ENCODE results near the gene BRD2. TPM values are rescaled to one million over a fixed set of nuclear protein-coding genes. Genes with fewer than 3 reads are reported as not detected.
A peak's percentile ranks its signal among the peaks of the same experiment; 100 is the strongest.

Gene BRD2
- total RNA-seq, 1 donor from 2014 or later = 63.4 TPM

GRCh38 chr6:32933661-32934085, 34.7 kb upstream of the BRD2 start:
- peak; percentile 89 for TF ChIP-seq CTCF (IDR thresholded peaks at IDR 0.05; ENCODE audit: borderline replicate concordance)
- Histone ChIP-seq H3K27ac (replicated peaks) (no peak overlapping the region), H3K4me1 (no peaks in the 10 kb centered on the region), H3K36me3 (no peaks in the 10 kb centered on the region), H3K4me3 (no peak overlapping the region), H3K27me3 (ENCODE audit: low read depth) (peaks cover 4% of the 10 kb centered on the region), H3K9me3 (replicated peaks) (no peaks in the 10 kb centered on the region)
- DNase-seq = peak; percentile 78
- intact Hi-C loops (cut with micrococcal nuclease) = loop anchor here (5.0 kb wide), 1 partner anchor 54 kb away; no protein-coding TSS in a partner anchor

GRCh38 chr6:32935551-32936238, 32.7 kb upstream of the BRD2 start:
- peaks cover 10% of the 10 kb centered on the region for H3K4me1 ChIP-seq
- H3K9me3 ChIP-seq (replicated peaks) = no peaks in the 10 kb centered on the region
- no peak for TF ChIP-seq CTCF (IDR thresholded peaks at IDR 0.05; ENCODE audit: borderline replicate concordance)
- H3K36me3 ChIP-seq = no peaks in the 10 kb centered on the region
- DNase-seq = no peak
- peaks cover 10% of the 10 kb centered on the region for H3K27me3 ChIP-seq (ENCODE audit: low read depth)
- intact Hi-C loops (cut with micrococcal nuclease) = no loop called here
- no peak overlapping the region for H3K27ac ChIP-seq (replicated peaks)
- no peak overlapping the region for H3K4me3 ChIP-seq

DNA sequence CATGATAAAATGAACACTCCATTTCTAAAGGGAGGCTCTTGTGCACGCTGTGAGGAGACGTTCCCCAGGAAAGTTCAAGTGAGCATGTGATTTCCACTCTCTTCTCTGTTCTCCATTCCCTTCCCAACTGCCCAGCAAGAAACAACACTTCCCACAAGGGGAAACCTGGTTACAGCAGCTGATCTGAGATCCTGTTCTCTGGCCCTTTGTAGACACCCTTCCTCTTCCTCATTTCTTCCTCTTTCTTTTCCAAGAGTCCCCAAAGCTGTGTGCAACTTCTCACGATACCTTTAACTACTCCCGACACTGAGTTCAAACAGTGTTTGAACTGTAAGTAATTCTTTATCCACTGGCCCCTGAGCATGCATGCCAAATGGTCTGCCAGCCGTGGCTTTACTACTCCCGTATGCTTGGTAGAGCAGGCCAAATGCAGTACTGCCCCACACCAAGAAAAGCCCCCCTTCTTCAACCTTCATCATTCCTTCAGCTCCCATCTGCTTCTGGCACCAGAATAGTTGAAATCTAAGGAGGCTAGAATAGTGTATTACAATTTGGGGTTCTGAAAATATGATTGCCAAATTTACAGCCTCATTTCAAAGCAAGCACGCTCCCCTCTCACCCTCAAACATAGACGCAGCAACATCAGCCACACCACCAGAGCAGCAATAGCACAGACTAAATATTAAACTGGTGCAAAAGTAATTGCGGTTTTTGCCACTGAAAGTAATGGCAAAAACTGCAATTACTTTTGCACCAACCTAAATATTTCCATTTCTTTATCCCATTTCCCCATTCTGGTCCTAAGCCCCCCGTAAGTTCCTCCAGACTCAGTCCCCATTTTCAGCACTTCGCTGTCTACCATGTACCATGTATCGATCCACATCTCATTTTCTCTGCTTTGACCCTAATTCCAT, 31.9 kb upstream of the BRD2 start:
- peaks cover 17% of the 10 kb centered on the region for H3K4me1 ChIP-seq
- H3K27ac ChIP-seq (replicated peaks) = peak overlapping the region; percentile 26
- no peak for TF ChIP-seq CTCF (IDR thresholded peaks at IDR 0.05; ENCODE audit: borderline replicate concordance)
- peaks cover 10% of the 10 kb centered on the region for H3K27me3 ChIP-seq (ENCODE audit: low read depth)
- no peak for DNase-seq
- no peaks in the 10 kb centered on the region for H3K36me3 ChIP-seq
- H3K9me3 ChIP-seq (replicated peaks) = no peaks in the 10 kb centered on the region
- intact Hi-C loops (cut with micrococcal nuclease) = no loop called here
- no peak overlapping the region for H3K4me3 ChIP-seq

GRCh38 chr6:32937230-32937633, 31.2 kb upstream of the BRD2 start:
- H3K27ac ChIP-seq (replicated peaks) = peak overlapping the region; percentile 26
- peaks cover 19% of the 10 kb centered on the region for H3K4me1 ChIP-seq
- H3K9me3 ChIP-seq (replicated peaks) = no peaks in the 10 kb centered on the region
- DNase-seq = no peak
- intact Hi-C loops (cut with micrococcal nuclease) = no loop called here
- no peaks in the 10 kb centered on the region for H3K36me3 ChIP-seq
- peaks cover 10% of the 10 kb centered on the region for H3K27me3 ChIP-seq (ENCODE audit: low read depth)
- no peak for TF ChIP-seq CTCF (IDR thresholded peaks at IDR 0.05; ENCODE audit: borderline replicate concordance)
- no peak overlapping the region for H3K4me3 ChIP-seq

- DNase-seq = no peak
- Histone ChIP-seq H3K27ac (replicated peaks) (peak overlapping the region; percentile 6), H3K4me3 (no peak overlapping the region), H3K9me3 (replicated peaks) (no peaks in the 10 kb centered on the region), H3K36me3 (no peaks in the 10 kb centered on the region), H3K4me1 (peaks cover 19% of the 10 kb centered on the region), H3K27me3 (ENCODE audit: low read depth) (peaks cover 10% of the 10 kb centered on the region)
- no peak for TF ChIP-seq CTCF (IDR thresholded peaks at IDR 0.05; ENCODE audit: borderline replicate concordance)
- intact Hi-C loops (cut with micrococcal nuclease) = no loop called here
These were observed 29.9 kb upstream of the BRD2 start for GRCh38 chr6:32938494-32938893.
